ENCODE data around the gene RFPL2. TPM values are rescaled to one million over a fixed set of nuclear protein-coding genes. Genes with fewer than 3 reads are reported as not detected.

The RFPL2 gene
- total and polyA plus RNA-seq, 2 donors (not counting 3 experiments of a cell fraction or from before 2014, with no cell fraction given) = not detected

GRCh38 chr22:32217465-32217864 is 12.6 kb upstream of the RFPL2 start:
- H3K4me3 ChIP-seq (replicated peaks in 1 of 3; ENCODE audit: insufficient read depth in 1 of 3, low read depth in 1 of 3, low read length in 3 of 3) = no peak overlapping the region
- dilution Hi-C loops (cut with MboI; ENCODE audit: extremely low pct_ligation_motif_present, low sequenced_read_pairs) = no loop called here
- FAIRE-seq (no peak), DNase-seq (ENCODE audit: low read depth, low spot score) (no peak)
- no peak overlapping the region for H3K27ac ChIP-seq (ENCODE audit: insufficient read depth, low read depth, low read length)
- H3K36me3 ChIP-seq (ENCODE audit: control insufficient read depth in 2 of 2, extremely low read depth in 1 of 2, insufficient read depth in 2 of 2, low read length in 2 of 2) = no peaks in the 10 kb centered on the region
- H3K4me1 ChIP-seq (ENCODE audit: control insufficient read depth, extremely low read depth, insufficient read depth, low read length) = no peaks in the 10 kb centered on the region
- no peak overlapping the region for H3K4me2 ChIP-seq (ENCODE audit: insufficient read depth, low read length)
- H3K27me3 ChIP-seq (ENCODE audit: control insufficient read depth in 2 of 2, insufficient read depth in 2 of 2, low read length in 2 of 2) = no peaks in the 10 kb centered on the region
- H2AFZ ChIP-seq (ENCODE audit: low read depth, low read length) = no peak overlapping the region
- TF ChIP-seq MYC (IDR thresholded peaks at IDR 0.05; ENCODE audit: low read depth, low read length) (no peak), POLR2A (IDR thresholded peaks at IDR 0.05; ENCODE audit: low read depth, low read length) (no peak), JUN (IDR thresholded peaks at IDR 0.05; ENCODE audit: borderline replicate concordance, insufficient read depth, insufficient read length, low read depth) (no peak), GATA2 (IDR thresholded peaks at IDR 0.05; ENCODE audit: insufficient read depth, insufficient read length, low read depth, low read length) (no peak), EZH2 (IDR thresholded peaks at IDR 0.05; ENCODE audit: borderline replicate concordance, low read depth, low read length, severe bottlenecking) (no peak), POLR2AphosphoS5 (IDR thresholded peaks at IDR 0.05; ENCODE audit: insufficient read depth, low read depth, low read length) (no peak), CTCF (IDR thresholded peaks at IDR 0.05; ENCODE audit: extremely low read depth in 1 of 2, insufficient read depth in 1 of 2, low read depth in 1 of 2, low read length in 2 of 2) (no peak), FOS (IDR thresholded peaks at IDR 0.05; ENCODE audit: borderline replicate concordance, insufficient read depth, low read length) (no peak), MAX (IDR thresholded peaks at IDR 0.05; ENCODE audit: insufficient read depth, insufficient read length) (no peak)
- H3K9ac ChIP-seq (replicated peaks; ENCODE audit: extremely low read depth, insufficient read depth, low read length) = no peak overlapping the region
- POLR2A ChIA-PET = no interaction called here
- no TSS peak for BruUV-seq (replicated peaks)
- H3K9me3 ChIP-seq (replicated peaks; ENCODE audit: control insufficient read depth, insufficient read depth, low read length) = no peaks in the 10 kb centered on the region
- H4K20me1 ChIP-seq (replicated peaks; ENCODE audit: control insufficient read depth, extremely low read depth, insufficient read depth, low read length) = no peaks in the 10 kb centered on the region
- intact Hi-C loops (cut with micrococcal nuclease) = no loop called here
- no peaks in the 10 kb centered on the region for H3K79me2 ChIP-seq (ENCODE audit: control insufficient read depth, insufficient read depth, low read length)
- CTCF ChIA-PET = no interaction called here
- H3K9me1 ChIP-seq (replicated peaks; ENCODE audit: control insufficient read depth, extremely low read depth, insufficient read depth, low read length) = no peaks in the 10 kb centered on the region
